HG02943 (cell line): ENCODE results near the gene MYORG.
"Not testable (repeated sequence)": the region's sequence is repeated elsewhere in the genome, so short reads cannot be mapped to it uniquely, and the experiment has no call there.

Experiments used
- ATAC-seq: cut with Tn5 transposase; IDR thresholded peaks from one replicate; pipeline ENCODE4 v1.9.1; 2021; ENCODE audit warnings: mild to moderate bottlenecking, low read depth, moderate library complexity; ENCODE audit not compliant: unreplicated experiment

The MYORG gene

GRCh38 chr9:34338079-34338478 lies 38.6 kb downstream of the MYORG start:
- not testable (repeated sequence) for ATAC-seq

GRCh38 chr9:34337403-34337802 lies 39.3 kb downstream of the MYORG start:
- ATAC-seq, result no peak

- ATAC-seq, result no peak
Measured at GRCh38 chr9:34335376-34335775, 41.3 kb downstream of the MYORG start.

GRCh38 chr9:34334916-34335315 lies 41.8 kb downstream of the MYORG start:
- no peak for ATAC-seq

GRCh38 chr9:34334337-34334824 lies 42.3 kb downstream of the MYORG start:
- no peak for ATAC-seq

- no peak for ATAC-seq
Measured at GRCh38 chr9:34333836-34334235, 42.9 kb downstream of the MYORG start.

- ATAC-seq, result no peak
Measured at GRCh38 chr9:34332076-34332964, 44.4 kb downstream of the MYORG start.

GRCh38 chr9:34331196-34331595 lies 45.5 kb downstream of the MYORG start:
- ATAC-seq, result no peak

- ATAC-seq, result peak; percentile 96
Measured at GRCh38 chr9:34328987-34329832, 47.5 kb downstream of the MYORG start, which contains the start of the genes KIF24 and NUDT2. KIF24 (minus strand) TSS chr9:34329268; CDS start chr9:34311346, 17,922 bp downstream. NUDT2 (plus strand) TSS chr9:34329569; CDS start chr9:34339040, 9,471 bp downstream.

GRCh38 chr9:34328500-34328986 lies 48.2 kb downstream of the MYORG start:
- ATAC-seq, result no peak

- ATAC-seq, result no peak
Measured at GRCh38 chr9:34326690-34327089, 50.0 kb downstream of the MYORG start.

GRCh38 chr9:34322899-34323591 lies 53.7 kb downstream of the MYORG start:
- ATAC-seq, result no peak

GRCh38 chr9:34321451-34321850 lies 55.2 kb downstream of the MYORG start:
- no peak for ATAC-seq

- no peak for ATAC-seq
Measured at GRCh38 chr9:34318163-34318790, 58.4 kb downstream of the MYORG start.

GRCh38 chr9:34317436-34317835 lies 59.3 kb downstream of the MYORG start:
- ATAC-seq, result no peak
